GM21825 (cell line): ENCODE data around the gene ZNF217.
A peak's percentile ranks its signal among the peaks of the same experiment; 100 is the strongest.
"Not testable (repeated sequence)": the region's sequence is repeated elsewhere in the genome, so short reads cannot be mapped to it uniquely, and the experiment has no call there.

Source experiments
- ATAC-seq: cut with Tn5 transposase; IDR thresholded peaks from one replicate; pipeline ENCODE4 v1.9.1; 2021; ENCODE audit warnings: mild to moderate bottlenecking, moderate library complexity; ENCODE audit not compliant: unreplicated experiment

The ZNF217 gene

GRCh38 chr20:53598140-53599043 is 4.8 kb upstream of the ZNF217 start:
- no peak for ATAC-seq

GRCh38 chr20:53597521-53598120 is 4.0 kb upstream of the ZNF217 start:
- ATAC-seq, result no peak

- no peak for ATAC-seq
These were observed 3.4 kb upstream of the ZNF217 start for GRCh38 chr20:53597030-53597482.

GRCh38 chr20:53596189-53597001 is 2.8 kb upstream of the ZNF217 start:
- not testable (repeated sequence) for ATAC-seq

- ATAC-seq, result not testable (repeated sequence)
These were observed 2.1 kb upstream of the ZNF217 start for GRCh38 chr20:53595742-53596141.

DNA sequence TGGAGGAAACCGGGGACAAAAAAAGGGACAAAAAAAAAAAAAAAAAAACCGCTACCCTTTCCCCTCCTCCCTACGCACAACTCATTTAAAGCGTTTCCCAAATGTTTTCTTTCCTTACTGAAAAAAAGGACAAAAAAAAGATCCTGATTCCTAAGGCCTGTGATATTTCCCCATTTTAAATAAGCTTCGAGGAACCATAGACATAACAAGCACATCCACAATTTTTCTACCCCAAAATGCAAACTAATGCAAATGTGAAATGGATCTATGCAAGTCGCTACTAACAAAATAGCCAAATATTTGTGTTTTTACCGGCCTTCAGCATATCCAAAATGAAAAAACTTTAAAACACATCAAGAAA is 1.4 kb upstream of the ZNF217 start:
- no peak for ATAC-seq

GRCh38 chr20:53594068-53595017 is 704 bp upstream of the ZNF217 start:
- peak; percentile 63 for ATAC-seq

DNA sequence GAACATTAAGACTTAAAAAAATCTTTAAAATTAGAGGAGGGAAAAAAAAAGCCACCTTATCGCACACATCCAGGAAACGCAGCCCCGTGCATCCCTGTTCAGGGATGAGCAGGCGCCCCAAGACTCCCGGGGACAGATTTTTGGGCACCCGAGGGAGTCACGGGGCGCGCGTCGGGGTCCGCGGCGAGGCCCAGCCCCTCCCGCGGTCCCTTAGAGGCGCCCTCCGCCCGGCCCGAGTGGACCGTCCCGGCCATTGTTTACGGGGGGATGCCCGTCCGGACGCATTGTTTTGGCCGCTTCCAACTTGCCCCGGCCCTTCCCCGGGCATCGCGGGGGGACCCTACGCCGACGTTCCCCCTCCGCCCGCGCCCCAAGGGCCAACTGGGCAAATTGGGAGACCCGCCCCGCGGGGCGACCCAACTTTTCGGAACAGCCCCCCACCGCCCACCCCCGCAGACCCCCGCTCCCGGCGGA is 610 bp downstream of the ZNF217 start:
- no peak for ATAC-seq

DNA sequence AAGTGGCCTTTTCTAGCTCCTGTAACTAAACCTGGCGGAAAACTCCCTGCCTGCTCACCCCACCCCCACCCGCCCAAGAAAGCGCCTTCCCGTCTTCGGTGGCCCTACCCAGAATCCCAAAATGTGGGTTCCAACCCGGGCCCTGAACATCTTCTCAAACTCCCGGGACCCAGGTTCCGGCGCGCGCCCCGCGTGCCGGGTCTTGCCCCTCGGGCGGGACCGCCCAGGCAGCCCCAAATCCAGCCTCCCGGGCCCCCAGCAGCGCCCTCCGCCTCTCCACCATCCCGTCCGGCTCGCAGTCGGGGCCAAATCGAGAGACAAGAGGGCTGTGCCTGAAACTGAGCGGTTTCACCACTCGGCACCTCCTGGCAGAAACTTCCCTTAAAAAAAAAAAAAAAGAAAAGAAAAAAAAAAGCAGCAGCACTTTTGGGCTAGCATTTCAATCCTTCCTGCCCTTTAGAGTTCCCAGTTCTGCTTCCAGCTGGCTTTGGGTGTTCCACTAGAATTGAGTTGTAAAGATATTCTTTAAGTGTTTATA is 1.1 kb downstream of the ZNF217 start:
- not testable (repeated sequence) for ATAC-seq

DNA sequence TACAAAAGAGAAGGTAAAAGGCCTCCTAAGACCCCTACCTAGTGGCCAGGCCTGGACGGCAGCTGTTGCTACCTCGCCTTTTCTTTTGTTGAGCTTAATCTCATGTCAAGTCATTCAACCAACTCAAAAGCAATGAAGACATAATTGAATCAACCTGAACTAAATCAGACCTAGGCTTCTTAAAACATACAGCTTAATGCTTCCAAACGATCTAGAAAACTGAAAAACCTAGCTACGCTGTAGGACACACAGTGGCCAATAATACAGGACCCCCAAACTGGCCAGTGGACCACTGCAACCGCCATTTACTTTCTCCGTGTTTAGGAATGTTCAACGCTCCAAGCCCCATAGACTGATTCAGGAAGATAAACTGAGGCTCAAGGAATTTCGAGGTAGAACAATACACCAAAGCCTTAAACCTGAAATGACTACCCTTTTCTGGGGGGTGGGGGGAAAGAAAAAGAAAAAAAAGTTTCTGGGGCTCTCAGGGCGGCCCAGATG is 1.6 kb downstream of the ZNF217 start:
- ATAC-seq, result not testable (repeated sequence)

DNA sequence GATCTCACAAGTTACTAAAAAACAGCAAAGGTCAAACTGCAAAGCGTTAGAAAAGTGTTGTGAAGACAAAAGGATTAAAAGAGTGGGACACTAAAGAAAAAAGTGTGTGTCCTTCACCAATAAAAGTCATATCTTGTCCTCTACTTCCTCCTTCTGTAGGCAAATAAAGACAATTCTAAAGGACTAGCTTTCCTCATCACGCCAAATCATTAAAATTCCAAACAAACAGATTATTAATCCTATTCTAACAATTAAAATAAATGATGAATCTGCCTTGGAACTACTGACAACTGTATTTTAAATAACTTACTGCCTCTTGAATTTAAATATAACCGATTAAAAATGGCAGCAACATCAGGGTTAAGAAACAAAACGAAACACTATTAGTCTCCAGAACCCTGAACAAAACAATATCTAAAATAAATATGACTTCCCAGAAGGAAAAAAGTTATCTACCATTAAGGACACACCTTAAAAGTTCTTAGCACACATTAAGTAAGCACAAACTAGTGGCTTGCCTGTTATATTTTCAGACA is 2.4 kb downstream of the ZNF217 start:
- not testable (repeated sequence) for ATAC-seq

- not testable (repeated sequence) for ATAC-seq
These were observed 3.0 kb downstream of the ZNF217 start for GRCh38 chr20:53590608-53591007.

GRCh38 chr20:53590122-53590521 is 3.5 kb downstream of the ZNF217 start:
- not testable (repeated sequence) for ATAC-seq

DNA sequence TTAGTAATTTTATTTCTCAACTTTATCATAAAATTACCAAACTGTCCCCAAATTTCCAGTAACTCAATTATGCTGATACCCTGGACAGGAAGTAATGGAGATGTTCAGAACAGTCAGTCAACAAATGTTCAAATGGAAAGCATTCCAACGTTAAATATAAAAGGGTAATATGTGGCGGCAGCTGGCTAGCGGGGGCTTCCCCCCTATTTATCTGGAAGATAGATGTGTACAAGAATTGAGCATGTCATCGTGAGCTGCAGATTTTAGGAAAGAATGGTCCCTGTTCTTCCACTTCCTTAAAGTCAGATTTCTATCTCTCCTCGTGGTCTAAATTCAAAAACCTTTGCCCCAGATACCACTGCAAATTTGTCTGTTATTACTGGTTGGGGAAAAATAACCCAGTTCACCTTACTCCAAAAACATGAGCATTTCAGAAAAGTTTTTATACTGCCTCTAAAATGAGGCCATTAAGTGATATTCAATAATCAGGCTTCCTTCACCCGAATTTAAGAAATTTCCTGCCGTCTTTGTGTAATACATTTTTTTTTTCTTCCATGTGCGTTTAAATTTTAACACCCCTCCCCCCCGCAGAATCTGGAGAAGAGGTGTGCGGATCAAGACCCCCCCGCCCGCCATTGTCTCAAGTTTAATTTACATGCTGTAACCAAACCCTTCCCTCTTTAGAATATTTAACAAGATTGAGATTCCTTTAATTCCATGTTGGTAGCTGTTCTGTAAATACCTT is 4.1 kb downstream of the ZNF217 start:
- ATAC-seq, result not testable (repeated sequence)

- ATAC-seq, result not testable (repeated sequence)
These were observed 6.4 kb downstream of the ZNF217 start for GRCh38 chr20:53587157-53587703.

DNA sequence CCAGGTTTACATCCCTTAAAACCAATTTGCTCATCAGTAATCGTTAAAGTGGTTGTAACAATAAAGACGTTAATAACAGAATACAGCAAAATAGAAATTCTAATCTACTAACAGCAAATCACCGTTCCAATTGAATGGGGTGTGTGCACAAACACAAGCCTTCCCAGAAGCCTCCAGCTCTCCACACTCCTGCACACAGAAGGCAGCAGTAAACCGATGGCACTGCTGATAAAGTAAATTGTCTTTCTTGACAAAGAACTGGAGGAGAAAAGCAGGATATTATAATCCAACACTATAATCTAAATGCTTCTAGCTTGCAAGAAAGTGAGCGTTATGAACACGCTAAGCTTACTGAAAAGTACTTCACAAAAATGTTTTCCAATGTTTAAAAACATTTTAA is 7.0 kb downstream of the ZNF217 start:
- no peak for ATAC-seq

- ATAC-seq, result not testable (repeated sequence)
These were observed 7.7 kb downstream of the ZNF217 start for GRCh38 chr20:53585910-53586309.

DNA sequence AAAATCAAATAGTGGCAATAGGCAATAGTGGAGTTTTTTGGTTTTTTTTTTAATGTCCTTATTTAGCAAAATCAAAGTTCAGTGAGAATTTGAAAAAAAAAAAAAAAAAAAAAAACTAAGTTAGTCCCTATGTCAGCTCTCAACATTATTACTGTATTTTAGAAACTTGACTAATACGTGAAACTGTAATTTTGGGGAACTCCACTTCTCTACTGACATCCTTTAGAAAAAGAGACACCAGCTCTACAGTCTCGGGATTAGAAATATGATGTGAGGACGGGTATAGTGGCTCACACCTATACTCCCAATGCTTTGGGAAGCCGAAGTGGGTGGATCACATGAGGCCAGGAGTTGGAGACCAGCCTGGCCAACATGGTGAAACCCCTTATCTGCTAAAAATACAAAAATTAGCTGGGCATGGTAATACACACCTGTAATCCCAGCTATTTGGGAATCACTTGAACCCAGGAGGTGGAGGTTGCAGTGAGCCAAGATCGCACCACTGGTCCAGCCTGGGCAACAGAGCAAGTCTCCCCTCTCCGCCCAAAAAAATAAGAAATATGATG is 8.6 kb downstream of the ZNF217 start:
- ATAC-seq, result not testable (repeated sequence)
